ENCODE measurements around the gene MDC1.

MDC1 gene

DNA sequence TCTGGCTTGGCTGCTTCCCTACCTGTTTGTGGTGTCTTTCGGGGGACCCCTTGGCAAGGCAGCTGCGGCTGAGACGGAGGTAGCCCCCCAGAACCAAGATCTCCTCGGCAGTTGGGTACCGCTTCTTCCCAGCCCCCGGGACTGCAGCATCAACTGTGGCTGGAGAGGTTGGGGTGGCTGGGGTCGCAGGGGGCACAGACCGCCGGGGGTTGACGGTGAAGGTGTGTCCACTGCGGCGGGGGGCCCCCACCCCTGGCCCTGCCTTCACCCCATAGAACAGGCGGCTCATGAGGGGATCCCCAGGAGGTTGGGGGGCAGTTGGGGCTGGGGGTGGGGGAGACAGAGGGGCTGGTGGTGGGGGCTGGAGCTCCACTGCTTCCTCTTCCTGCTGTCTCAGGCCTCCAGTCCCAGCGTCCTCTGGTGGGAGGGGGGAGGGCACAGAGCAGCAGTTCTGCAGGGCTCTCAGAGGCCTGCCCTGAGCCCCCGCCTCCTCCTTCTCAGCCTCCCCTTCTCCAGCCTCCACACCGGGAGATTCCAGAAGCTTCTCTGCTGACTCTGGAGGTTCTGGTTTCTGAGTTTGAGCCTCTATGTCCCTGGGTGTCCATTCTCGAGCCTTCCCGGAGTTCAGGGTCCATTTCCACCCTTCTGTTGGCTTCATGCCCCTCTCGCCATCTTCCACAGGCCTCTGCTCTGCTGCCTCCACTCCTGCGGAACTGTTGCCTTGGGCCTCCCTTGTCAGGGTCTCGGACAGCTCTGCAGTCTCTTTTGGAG is 32.5 kb downstream of the MDC1 start:
- no peak for DNase-seq (ENCODE audit: low spot score)
- H3K14ac ChIP-seq (ENCODE audit: low read length): no peak overlapping the region

DNA sequence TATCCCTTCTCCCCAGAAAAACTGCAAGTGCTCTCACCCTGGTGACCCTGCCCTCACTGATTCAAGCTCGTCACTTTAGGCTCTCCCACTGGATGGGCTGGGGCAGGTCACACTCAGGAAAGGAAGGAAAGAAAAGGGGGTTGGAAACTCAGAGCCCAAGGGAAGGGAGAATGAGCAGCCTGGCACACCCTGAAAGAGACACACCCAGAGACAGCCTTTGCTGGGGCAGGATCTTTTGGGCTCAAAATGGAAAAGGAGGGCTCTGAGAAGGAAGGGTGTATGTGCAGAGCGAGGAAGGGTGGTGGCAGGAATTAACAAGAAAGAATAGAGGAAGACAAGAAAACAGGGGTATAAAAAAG is 33.1 kb downstream of the MDC1 start:
- peaks cover 7% of the 10 kb centered on the region for H3K79me1 ChIP-seq (ENCODE audit: low read depth, low read length)
- peak overlapping the region; percentile 56 for H3K4me2 ChIP-seq (ENCODE audit: insufficient read depth, low read length, poor library complexity, severe bottlenecking)
- H3K27ac ChIP-seq (replicated peaks; ENCODE audit: low read length): peak overlapping the region; percentile 1
- H4K8ac ChIP-seq (ENCODE audit: low read depth, low read length): no peak overlapping the region
- no CpG with 5 or more reads among the region's 2 CpGs for WGBS, 2 donors (ENCODE audit: extremely low coverage in 2 of 2, insufficient read length in 2 of 2, insufficient replicate concordance in 1 of 2)
- H2BK5ac ChIP-seq (ENCODE audit: low read length): no peak overlapping the region
- no peak overlapping the region for H2BK120ac ChIP-seq (ENCODE audit: low read depth, low read length)
- peaks cover 55 to 56% of the 10 kb centered on the region in 2 donors for H3K4me1 ChIP-seq (ENCODE audit: control insufficient read depth in 2 of 2, insufficient read depth in 1 of 2, low read depth in 1 of 2, low read length in 2 of 2)
- no peak overlapping the region for H3K18ac ChIP-seq (ENCODE audit: low read length)
- H2AFZ ChIP-seq (ENCODE audit: low read length): no peak overlapping the region
- H4K91ac ChIP-seq (ENCODE audit: low read depth, low read length, poor library complexity): no peak overlapping the region
- no peak overlapping the region for H3K4ac ChIP-seq (ENCODE audit: low read length)
- no peaks in the 10 kb centered on the region for H3K27me3 ChIP-seq (ENCODE audit: control insufficient read depth in 3 of 3, insufficient read depth in 3 of 3, low read depth in 1 of 3, low read length in 3 of 3)
- no peak overlapping the region for H2BK12ac ChIP-seq (ENCODE audit: low read length)
- H3K14ac ChIP-seq (ENCODE audit: low read length): no peak overlapping the region
- H3K36me3 ChIP-seq (replicated peaks in 1 of 2; ENCODE audit: control insufficient read depth in 2 of 2, insufficient read depth in 2 of 2, low read length in 2 of 2): peaks cover 3 to 56% of the 10 kb centered on the region in 2 donors
- peak overlapping the region; percentile 61 for H2AK5ac ChIP-seq (ENCODE audit: low read depth, low read length)
- DNase-seq (ENCODE audit: low spot score): no peak
- H3K4me3 ChIP-seq (ENCODE audit: low read length in 2 of 2): peak overlapping the region in 1 of 2 donors; percentile 83
- H3K23ac ChIP-seq (ENCODE audit: low read depth, low read length, poor library complexity): no peak overlapping the region
- H3K9ac ChIP-seq (ENCODE audit: low read depth, low read length, poor library complexity): no peak overlapping the region
- no peak overlapping the region for H2BK15ac ChIP-seq (ENCODE audit: low read length)
- no peaks in the 10 kb centered on the region for H3K9me3 ChIP-seq (replicated peaks in 1 of 2; ENCODE audit: control insufficient read depth in 2 of 2, insufficient read depth in 1 of 2, low read depth in 1 of 2, low read length in 2 of 2)

More for the DNA sequence above, 32.5 kb downstream of the MDC1 start:
- Histone ChIP-seq H2AK5ac (ENCODE audit: low read depth, low read length) (peak overlapping the region; percentile 61), H2BK12ac (ENCODE audit: low read length) (no peak overlapping the region), H2AFZ (ENCODE audit: low read length) (no peak overlapping the region), H3K9ac (ENCODE audit: low read depth, low read length, poor library complexity) (peak overlapping the region; percentile 87), H4K91ac (ENCODE audit: low read depth, low read length, poor library complexity) (no peak overlapping the region), H3K4me1 (ENCODE audit: control insufficient read depth in 2 of 2, insufficient read depth in 1 of 2, low read depth in 1 of 2, low read length in 2 of 2) (peaks cover 56 to 59% of the 10 kb centered on the region in 2 donors), H2BK15ac (ENCODE audit: low read length) (peak overlapping the region; percentile 46), H3K27ac (replicated peaks; ENCODE audit: low read length) (no peak overlapping the region), H3K4me3 (ENCODE audit: low read length in 2 of 2) (peak overlapping the region; percentile 31 to 83), H3K36me3 (replicated peaks in 1 of 2; ENCODE audit: control insufficient read depth in 2 of 2, insufficient read depth in 2 of 2, low read length in 2 of 2) (peaks cover 3 to 59% of the 10 kb centered on the region in 2 donors), H3K4ac (ENCODE audit: low read length) (no peak overlapping the region), H3K27me3 (ENCODE audit: control insufficient read depth in 3 of 3, insufficient read depth in 3 of 3, low read depth in 1 of 3, low read length in 3 of 3) (no peaks in the 10 kb centered on the region), H3K18ac (ENCODE audit: low read length) (peak overlapping the region; percentile 51), H2BK5ac (ENCODE audit: low read length) (no peak overlapping the region), H3K4me2 (ENCODE audit: insufficient read depth, low read length, poor library complexity, severe bottlenecking) (peak overlapping the region; percentile 56), H3K9me3 (replicated peaks in 1 of 2; ENCODE audit: control insufficient read depth in 2 of 2, insufficient read depth in 1 of 2, low read depth in 1 of 2, low read length in 2 of 2) (no peaks in the 10 kb centered on the region), H4K8ac (ENCODE audit: low read depth, low read length) (no peak overlapping the region), H3K23ac (ENCODE audit: low read depth, low read length, poor library complexity) (no peak overlapping the region), H3K79me1 (ENCODE audit: low read depth, low read length) (peaks cover 7% of the 10 kb centered on the region), H2BK120ac (ENCODE audit: low read depth, low read length) (no peak overlapping the region)
- WGBS, 2 donors (ENCODE audit: extremely low coverage in 2 of 2, insufficient read length in 2 of 2, insufficient replicate concordance in 1 of 2): no CpG with 5 or more reads among the region's 21 CpGs

DNA sequence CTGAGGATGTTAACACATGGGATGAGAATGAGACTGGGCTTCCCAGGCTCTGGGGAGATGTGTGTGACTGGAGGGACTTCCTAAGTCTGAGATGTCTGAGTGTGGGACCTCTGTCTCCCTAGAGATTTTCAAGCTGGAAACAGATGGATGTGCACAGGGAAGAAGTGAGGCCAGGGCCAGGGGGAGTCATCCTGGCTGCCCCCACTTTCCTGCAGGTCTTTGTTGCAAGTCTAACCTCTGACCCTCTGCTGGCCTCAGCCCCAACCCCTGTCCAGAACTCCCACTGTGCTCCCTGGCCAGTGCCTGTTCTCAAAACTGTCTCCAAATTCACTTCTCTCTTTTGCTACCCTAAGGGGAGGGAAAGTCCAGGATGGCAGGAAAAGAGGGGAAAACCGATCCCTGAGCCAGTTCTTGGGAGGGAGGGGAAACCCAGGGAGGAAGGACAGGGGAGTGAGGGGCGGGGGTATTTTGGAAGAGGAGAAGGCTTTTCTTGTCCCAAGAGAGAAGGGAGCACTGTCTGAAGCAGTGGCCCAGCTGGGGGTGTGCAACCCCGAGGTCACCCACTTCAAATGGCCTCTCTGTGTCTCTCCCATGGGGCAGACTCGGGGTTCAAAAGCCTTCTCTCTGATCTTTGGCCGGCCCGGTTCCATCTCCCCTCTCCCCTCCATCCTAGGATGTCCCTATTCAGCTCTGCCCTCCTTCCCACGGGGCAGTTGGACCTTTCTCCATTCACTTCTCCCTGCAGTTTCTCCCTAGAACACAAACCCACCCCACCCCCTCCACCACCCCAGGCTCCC is 33.7 kb downstream of the MDC1 start:
- H2BK5ac ChIP-seq (ENCODE audit: low read length): no peak overlapping the region
- H3K27me3 ChIP-seq (ENCODE audit: control insufficient read depth in 3 of 3, insufficient read depth in 3 of 3, low read depth in 1 of 3, low read length in 3 of 3): no peaks in the 10 kb centered on the region
- H2BK12ac ChIP-seq (ENCODE audit: low read length): no peak overlapping the region
- DNase-seq (ENCODE audit: low spot score): no peak
- H3K4me1 ChIP-seq (ENCODE audit: control insufficient read depth in 2 of 2, insufficient read depth in 1 of 2, low read depth in 1 of 2, low read length in 2 of 2): peaks cover 50 to 51% of the 10 kb centered on the region in 2 donors
- no peak overlapping the region for H2AFZ ChIP-seq (ENCODE audit: low read length)
- peak overlapping the region; percentile 56 for H3K4me2 ChIP-seq (ENCODE audit: insufficient read depth, low read length, poor library complexity, severe bottlenecking)
- no CpG with 5 or more reads among the region's 7 CpGs for WGBS, 2 donors (ENCODE audit: extremely low coverage in 2 of 2, insufficient read length in 2 of 2, insufficient replicate concordance in 1 of 2)
- peaks cover 5% of the 10 kb centered on the region for H3K79me1 ChIP-seq (ENCODE audit: low read depth, low read length)
- H3K14ac ChIP-seq (ENCODE audit: low read length): no peak overlapping the region
- peak overlapping the region; percentile 44 to 83 for H3K4me3 ChIP-seq (ENCODE audit: low read length in 2 of 2)
- peaks cover 7 to 55% of the 10 kb centered on the region in 2 donors for H3K36me3 ChIP-seq (replicated peaks in 1 of 2; ENCODE audit: control insufficient read depth in 2 of 2, insufficient read depth in 2 of 2, low read length in 2 of 2)
- no peak overlapping the region for H4K91ac ChIP-seq (ENCODE audit: low read depth, low read length, poor library complexity)
- H4K8ac ChIP-seq (ENCODE audit: low read depth, low read length): no peak overlapping the region
- H3K27ac ChIP-seq (replicated peaks; ENCODE audit: low read length): peak overlapping the region; percentile 60
- no peak overlapping the region for H3K23ac ChIP-seq (ENCODE audit: low read depth, low read length, poor library complexity)
- H3K9me3 ChIP-seq (replicated peaks in 1 of 2; ENCODE audit: control insufficient read depth in 2 of 2, insufficient read depth in 1 of 2, low read depth in 1 of 2, low read length in 2 of 2): no peaks in the 10 kb centered on the region
- H2AK5ac ChIP-seq (ENCODE audit: low read depth, low read length): peak overlapping the region; percentile 56
- H2BK120ac ChIP-seq (ENCODE audit: low read depth, low read length): no peak overlapping the region
- no peak overlapping the region for H3K4ac ChIP-seq (ENCODE audit: low read length)
- no peak overlapping the region for H2BK15ac ChIP-seq (ENCODE audit: low read length)
- H3K18ac ChIP-seq (ENCODE audit: low read length): peak overlapping the region; percentile 81
- peak overlapping the region; percentile 44 for H3K9ac ChIP-seq (ENCODE audit: low read depth, low read length, poor library complexity)
